ENCODE measurements around the gene CPNE8. TPM values are rescaled to one million over a fixed set of nuclear protein-coding genes. Genes with fewer than 3 reads are reported as not detected.

Gene CPNE8
- total RNA-seq, 4 donors from 2014 or later, result 10.5 to 18.1 (median 15.1) TPM

- Histone ChIP-seq H3K27ac (no peak overlapping the region), H3K27me3 (no peaks in the 10 kb centered on the region), H3K9me3 (no peaks in the 10 kb centered on the region), H3K4me1 (no peaks in the 10 kb centered on the region), H3K36me3 (no peaks in the 10 kb centered on the region), H3K4me3 (no peak overlapping the region)
- TF ChIP-seq POLR2A (IDR thresholded peaks at IDR 0.05), result no peak
- no peak for TF ChIP-seq CTCF (IDR thresholded peaks at IDR 0.05)
- DNase-seq, result no peak
- intact Hi-C loops (cut with DNase I), result no loop called here
These were observed 196.9 kb downstream of the CPNE8 start for GRCh38 chr12:38708466-38708865.

GRCh38 chr12:38707648-38708047 lies 197.7 kb downstream of the CPNE8 start:
- 61 to 81% methylated on average over 1 of the region's 1 CpG for WGBS, 2 donors
- Histone ChIP-seq H3K4me1 (no peaks in the 10 kb centered on the region), H3K36me3 (no peaks in the 10 kb centered on the region), H3K9me3 (no peaks in the 10 kb centered on the region), H3K27ac (no peak overlapping the region), H3K27me3 (no peaks in the 10 kb centered on the region), H3K4me3 (no peak overlapping the region)
- intact Hi-C loops (cut with DNase I), result no loop called here
- TF ChIP-seq CTCF (IDR thresholded peaks at IDR 0.05), result no peak
- TF ChIP-seq POLR2A (IDR thresholded peaks at IDR 0.05), result no peak
- no peak for DNase-seq

GRCh38 chr12:38697289-38697688 lies 208.1 kb downstream of the CPNE8 start:
- H3K36me3 ChIP-seq, result peaks cover 0 to 22% (median 0%) of the 10 kb centered on the region in 3 donors
- H3K4me1 ChIP-seq, result no peaks in the 10 kb centered on the region
- no peak overlapping the region for H3K4me3 ChIP-seq
- H3K27ac ChIP-seq, result no peak overlapping the region
- no peaks in the 10 kb centered on the region for H3K9me3 ChIP-seq
- intact Hi-C loops (cut with DNase I), result no loop called here
- 83 to 84% methylated on average over 1 of the region's 1 CpG for WGBS, 2 donors
- DNase-seq, result no peak
- H3K27me3 ChIP-seq, result no peaks in the 10 kb centered on the region
- TF ChIP-seq POLR2A (IDR thresholded peaks at IDR 0.05) (no peak), CTCF (IDR thresholded peaks at IDR 0.05) (no peak)

GRCh38 chr12:38695057-38695456 lies 210.3 kb downstream of the CPNE8 start:
- Histone ChIP-seq H3K9me3 (no peaks in the 10 kb centered on the region), H3K36me3 (peaks cover 0 to 5% (median 0%) of the 10 kb centered on the region in 3 donors), H3K4me1 (no peaks in the 10 kb centered on the region), H3K27me3 (no peaks in the 10 kb centered on the region), H3K27ac (no peak overlapping the region), H3K4me3 (no peak overlapping the region)
- intact Hi-C loops (cut with DNase I), result no loop called here
- TF ChIP-seq POLR2A (IDR thresholded peaks at IDR 0.05) (no peak), CTCF (IDR thresholded peaks at IDR 0.05) (no peak)
- WGBS, 2 donors, result 72 to 80% methylated on average over 3 of the region's 3 CpGs
- DNase-seq, result no peak

- H3K4me1 ChIP-seq, result no peaks in the 10 kb centered on the region
- H3K36me3 ChIP-seq, result peaks cover 0 to 7% (median 0%) of the 10 kb centered on the region in 3 donors
- no peaks in the 10 kb centered on the region for H3K9me3 ChIP-seq
- TF ChIP-seq CTCF (IDR thresholded peaks at IDR 0.05), result no peak
- TF ChIP-seq POLR2A (IDR thresholded peaks at IDR 0.05), result no peak
- no peak overlapping the region for H3K4me3 ChIP-seq
- H3K27me3 ChIP-seq, result no peaks in the 10 kb centered on the region
- 48% methylated on average over 2 of the region's 2 CpGs for WGBS, 2 donors
- no peak for DNase-seq
- no peak overlapping the region for H3K27ac ChIP-seq
- intact Hi-C loops (cut with DNase I), result no loop called here
These were observed 214.2 kb downstream of the CPNE8 start for GRCh38 chr12:38691164-38691563.
